ENCODE measurements around the gene WDR82. TPM values are rescaled to one million over a fixed set of nuclear protein-coding genes. Genes with fewer than 3 reads are reported as not detected.

WDR82 gene
- total RNA-seq, 1 donor from 2014 or later: 49.2 TPM

GRCh38 chr3:52325686-52326085 is 47.2 kb upstream of the WDR82 start:
- H3K79me2 ChIP-seq (ENCODE audit: low read depth): no peaks in the 10 kb centered on the region
- no peak overlapping the region for H3K9ac ChIP-seq
- peaks cover 4% of the 10 kb centered on the region for H3K4me1 ChIP-seq
- no peak overlapping the region for H3K4me3 Mint-ChIP-seq
- no peaks in the 10 kb centered on the region for H3K36me3 ChIP-seq
- DNase-seq (ENCODE audit: low spot score): no peak
- H3K27ac Mint-ChIP-seq: no peak overlapping the region
- H3K4me2 ChIP-seq: no peak overlapping the region
- no peaks in the 10 kb centered on the region for H3K9me3 Mint-ChIP-seq
- H3K27me3 Mint-ChIP-seq (ENCODE audit: insufficient read depth, low read depth): peaks cover 9% of the 10 kb centered on the region
- no peak overlapping the region for H3K4me3 ChIP-seq
- no peak for TF ChIP-seq EZH2phosphoT487 (IDR thresholded peaks at IDR 0.05)
- no peak for TF ChIP-seq EZH2 (IDR thresholded peaks at IDR 0.05)
- no peak for TF ChIP-seq CTCF (IDR thresholded peaks at IDR 0.05)
- H3K27ac ChIP-seq: no peak overlapping the region
- no peaks in the 10 kb centered on the region for H3K36me3 Mint-ChIP-seq
- H4K20me1 ChIP-seq (ENCODE audit: low read depth): no peaks in the 10 kb centered on the region
- peaks cover 3% of the 10 kb centered on the region for H3F3A ChIP-seq (ENCODE audit: low read depth)
- no peak overlapping the region for H2AFZ ChIP-seq (replicated peaks)
- H3K9me3 ChIP-seq (ENCODE audit: low read depth): no peaks in the 10 kb centered on the region
- peaks cover 11% of the 10 kb centered on the region for H3K4me1 Mint-ChIP-seq
- H3K27me3 ChIP-seq: no peaks in the 10 kb centered on the region

DNA sequence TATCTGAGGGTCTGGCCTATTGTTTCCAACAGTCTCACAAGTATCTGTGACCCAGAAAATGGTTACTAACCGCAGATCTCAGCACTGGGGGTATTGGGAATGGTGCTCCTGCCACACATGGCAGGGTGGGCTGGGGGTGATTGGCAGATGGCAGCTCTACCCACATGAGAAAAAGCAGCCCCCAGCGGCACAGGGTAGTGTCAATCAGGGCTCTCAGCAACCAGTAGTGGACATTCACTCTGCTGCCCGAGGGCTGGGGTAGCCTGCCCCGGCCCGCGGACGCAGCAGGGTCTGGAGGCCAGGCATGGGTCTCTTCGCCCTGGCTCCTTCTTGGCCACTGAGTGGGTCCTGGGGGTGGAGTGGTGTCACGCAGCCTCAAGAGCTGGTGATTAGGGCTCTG is 46.2 kb upstream of the WDR82 start:
- peaks cover 2% of the 10 kb centered on the region for H3K27me3 ChIP-seq
- TF ChIP-seq CTCF (IDR thresholded peaks at IDR 0.05) (no peak), EZH2phosphoT487 (IDR thresholded peaks at IDR 0.05) (no peak), EZH2 (IDR thresholded peaks at IDR 0.05) (no peak)

GRCh38 chr3:52323526-52324295 is 45.3 kb upstream of the WDR82 start:
- no peak overlapping the region for H3K9ac ChIP-seq
- no peaks in the 10 kb centered on the region for H3K9me3 ChIP-seq (ENCODE audit: low read depth)
- H4K20me1 ChIP-seq (ENCODE audit: low read depth): no peaks in the 10 kb centered on the region
- H3K4me2 ChIP-seq: no peak overlapping the region
- Mint-ChIP-seq H3K27ac (peak overlapping the region; percentile 39), H3K4me3 (no peak overlapping the region), H3K4me1 (peaks cover 16% of the 10 kb centered on the region), H3K36me3 (no peaks in the 10 kb centered on the region), H3K9me3 (no peaks in the 10 kb centered on the region), H3K27me3 (ENCODE audit: insufficient read depth, low read depth) (peaks cover 12% of the 10 kb centered on the region)
- peaks cover 7% of the 10 kb centered on the region for H3K4me1 ChIP-seq
- peaks cover 9% of the 10 kb centered on the region for H3F3A ChIP-seq (ENCODE audit: low read depth)
- no peak overlapping the region for H3K27ac ChIP-seq
- no peak overlapping the region for H3K4me3 ChIP-seq
- TF ChIP-seq EZH2 (IDR thresholded peaks at IDR 0.05) (no peak), EZH2phosphoT487 (IDR thresholded peaks at IDR 0.05) (no peak), CTCF (IDR thresholded peaks at IDR 0.05) (no peak)
- H3K36me3 ChIP-seq: no peaks in the 10 kb centered on the region
- no peak overlapping the region for H2AFZ ChIP-seq (replicated peaks)
- peaks cover 11% of the 10 kb centered on the region for H3K27me3 ChIP-seq
- H3K79me2 ChIP-seq (ENCODE audit: low read depth): no peaks in the 10 kb centered on the region
- DNase-seq (ENCODE audit: low spot score): no peak

More for the DNA sequence above, 46.2 kb upstream of the WDR82 start:
- H3K4me2 ChIP-seq: no peak overlapping the region
- no peaks in the 10 kb centered on the region for H3K9me3 Mint-ChIP-seq
- H3K4me1 Mint-ChIP-seq: peaks cover 15% of the 10 kb centered on the region
- no peaks in the 10 kb centered on the region for H4K20me1 ChIP-seq (ENCODE audit: low read depth)
- DNase-seq (ENCODE audit: low spot score): no peak
- H2AFZ ChIP-seq (replicated peaks): no peak overlapping the region
- no peaks in the 10 kb centered on the region for H3K36me3 Mint-ChIP-seq
- no peak overlapping the region for H3K4me3 Mint-ChIP-seq
- peaks cover 9% of the 10 kb centered on the region for H3K27me3 Mint-ChIP-seq (ENCODE audit: insufficient read depth, low read depth)
- H3K36me3 ChIP-seq: no peaks in the 10 kb centered on the region
- H3K9ac ChIP-seq: no peak overlapping the region
- peaks cover 11% of the 10 kb centered on the region for H3K4me1 ChIP-seq
- H3F3A ChIP-seq (ENCODE audit: low read depth): peaks cover 9% of the 10 kb centered on the region
- no peaks in the 10 kb centered on the region for H3K79me2 ChIP-seq (ENCODE audit: low read depth)
- no peak overlapping the region for H3K4me3 ChIP-seq
- peak overlapping the region; percentile 8 for H3K27ac Mint-ChIP-seq
- H3K27ac ChIP-seq: no peak overlapping the region
- H3K9me3 ChIP-seq (ENCODE audit: low read depth): no peaks in the 10 kb centered on the region

All from neural progenitor cell (in vitro differentiated cells).